ENCODE data around the gene GRIK3.

DNA sequence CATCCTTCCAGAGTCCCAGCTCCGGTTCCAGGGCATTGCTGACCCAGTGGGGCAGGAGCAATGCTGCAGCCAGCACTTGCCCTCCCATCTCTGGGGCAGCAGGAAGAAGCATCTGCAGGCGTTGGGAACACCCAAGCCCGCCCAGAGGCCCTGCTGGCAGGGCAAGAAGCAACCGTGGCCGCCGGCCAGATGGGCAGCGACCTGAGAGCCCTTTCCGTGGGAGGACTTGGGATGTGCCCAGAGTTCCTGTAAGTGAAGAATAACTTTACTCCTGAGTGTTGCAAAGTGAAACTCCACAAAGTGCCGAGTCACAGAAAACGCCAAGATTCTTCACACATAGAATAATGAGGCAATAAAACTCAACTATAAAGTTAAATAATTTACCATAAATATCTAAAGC, 46.0 kb downstream of the GRIK3 start:
- TF ChIP-seq CTCF (conservative IDR thresholded peaks at IDR 0.05; ENCODE audit: low read length) (no peak), EZH2phosphoT487 (IDR thresholded peaks at IDR 0.05; ENCODE audit: borderline replicate concordance) (no peak)

All from Loucy (cell line).